ENCODE measurements around the gene EFHD2. TPM values are rescaled to one million over a fixed set of nuclear protein-coding genes. Genes with fewer than 3 reads are reported as not detected.
"Not testable (repeated sequence)": the region's sequence is repeated elsewhere in the genome, so short reads cannot be mapped to it uniquely, and the experiment has no call there.

Gene EFHD2
- total and polyA plus RNA-seq, 2 experiments from 2014 or later, result 43.9 to 58.2 TPM

GRCh38 chr1:15432324-15432723 is 22.6 kb downstream of the EFHD2 start:
- peak in 1 of 2 donors; percentile 57 for DNase-seq (ENCODE audit: low read depth in 1 of 2, low spot score in 1 of 2)
- TF ChIP-seq CTCF (IDR thresholded peaks at IDR 0.05; ENCODE audit: low read depth, low read length), result no peak
- Histone ChIP-seq H3K4me1 (ENCODE audit: low read depth) (peaks cover 11% of the 10 kb centered on the region), H3K27me3 (no peaks in the 10 kb centered on the region), H3K36me3 (no peaks in the 10 kb centered on the region), H3K4me3 (no peak overlapping the region), H3K27ac (peak overlapping the region; percentile 11), H3K9me3 (ENCODE audit: low read depth) (no peaks in the 10 kb centered on the region)

- H3K4me3 ChIP-seq, result no peak overlapping the region
- TF ChIP-seq CTCF (IDR thresholded peaks at IDR 0.05; ENCODE audit: low read depth, low read length), result no peak
- DNase-seq (ENCODE audit: low read depth in 1 of 2, low spot score in 1 of 2), result no peak
- no peaks in the 10 kb centered on the region for H3K36me3 ChIP-seq
- H3K27me3 ChIP-seq, result no peaks in the 10 kb centered on the region
- H3K4me1 ChIP-seq (ENCODE audit: low read depth), result peaks cover 11% of the 10 kb centered on the region
- no peak overlapping the region for H3K27ac ChIP-seq
- no peaks in the 10 kb centered on the region for H3K9me3 ChIP-seq (ENCODE audit: low read depth)
These were observed 23.8 kb downstream of the EFHD2 start for GRCh38 chr1:15433471-15433870.

GRCh38 chr1:15434739-15435138 is 25.1 kb downstream of the EFHD2 start:
- peaks cover 11% of the 10 kb centered on the region for H3K4me1 ChIP-seq (ENCODE audit: low read depth)
- not testable (repeated sequence) for H3K27ac ChIP-seq; H3K36me3 ChIP-seq; H3K27me3 ChIP-seq; H3K9me3 ChIP-seq (ENCODE audit: low read depth); H3K4me3 ChIP-seq
- peak in 1 of 2 donors; percentile 73 for DNase-seq (ENCODE audit: low read depth in 1 of 2, low spot score in 1 of 2)

GRCh38 chr1:15435239-15436077 is 25.8 kb downstream of the EFHD2 start:
- no peaks in the 10 kb centered on the region for H3K36me3 ChIP-seq
- peaks cover 11% of the 10 kb centered on the region for H3K4me1 ChIP-seq (ENCODE audit: low read depth)
- H3K27ac ChIP-seq, result no peak overlapping the region
- H3K9me3 ChIP-seq (ENCODE audit: low read depth), result no peaks in the 10 kb centered on the region
- H3K4me3 ChIP-seq, result no peak overlapping the region
- no peak for DNase-seq (ENCODE audit: low read depth in 1 of 2, low spot score in 1 of 2)
- no peak for TF ChIP-seq CTCF (IDR thresholded peaks at IDR 0.05; ENCODE audit: low read depth, low read length)
- H3K27me3 ChIP-seq, result no peaks in the 10 kb centered on the region

DNA sequence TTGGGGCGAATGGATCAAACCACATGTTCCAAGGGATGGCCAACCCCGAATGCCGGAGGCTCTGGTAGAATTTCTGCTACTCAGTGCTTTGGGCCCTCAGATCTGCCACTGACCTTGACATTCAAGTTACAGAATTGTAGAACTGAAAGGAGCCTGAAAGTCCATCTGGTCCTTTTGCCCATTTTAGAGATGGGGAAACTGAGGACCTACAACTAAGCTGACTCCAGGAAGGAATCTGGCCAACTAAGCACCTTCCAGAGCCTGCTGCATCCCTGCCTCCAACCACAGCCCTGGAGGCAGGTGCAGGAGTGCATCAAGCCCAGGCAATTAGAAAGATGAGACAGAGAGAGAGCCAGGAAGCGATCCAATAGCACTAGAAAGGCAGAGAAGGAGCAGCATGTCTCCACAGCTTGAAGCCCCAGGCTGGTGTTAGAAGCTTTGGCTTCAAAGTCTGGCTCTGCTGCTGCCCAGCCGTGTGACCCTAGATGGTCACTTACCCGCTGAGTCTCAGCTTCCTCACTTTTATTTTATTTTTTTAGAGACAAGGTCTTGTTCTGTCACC is 27.3 kb downstream of the EFHD2 start:
- Histone ChIP-seq H3K9me3 (ENCODE audit: low read depth) (no peaks in the 10 kb centered on the region), H3K36me3 (no peaks in the 10 kb centered on the region), H3K27me3 (no peaks in the 10 kb centered on the region), H3K4me3 (no peak overlapping the region), H3K27ac (no peak overlapping the region), H3K4me1 (ENCODE audit: low read depth) (peaks cover 9% of the 10 kb centered on the region)
- DNase-seq (ENCODE audit: low read depth in 1 of 2, low spot score in 1 of 2), result no peak
- no peak for TF ChIP-seq CTCF (IDR thresholded peaks at IDR 0.05; ENCODE audit: low read depth, low read length)

- peaks cover 4% of the 10 kb centered on the region for H3K4me1 ChIP-seq (ENCODE audit: low read depth)
These were observed 29.6 kb downstream of the EFHD2 start for GRCh38 chr1:15439325-15439724.

More at GRCh38 chr1:15439325-15439724, 29.6 kb downstream of the EFHD2 start:
- Histone ChIP-seq H3K9me3 (ENCODE audit: low read depth) (no peaks in the 10 kb centered on the region), H3K27ac (no peak overlapping the region), H3K27me3 (no peaks in the 10 kb centered on the region), H3K36me3 (no peaks in the 10 kb centered on the region), H3K4me3 (no peak overlapping the region)
- no peak for TF ChIP-seq CTCF (IDR thresholded peaks at IDR 0.05; ENCODE audit: low read depth, low read length)
- no peak for DNase-seq (ENCODE audit: low read depth in 1 of 2, low spot score in 1 of 2)

Measured in cardiac muscle cell (in vitro differentiated cells and primary cell).